ENCODE results near the gene CNN1. TPM values are rescaled to one million over a fixed set of nuclear protein-coding genes. Genes with fewer than 3 reads are reported as not detected.

The CNN1 gene
- polyA plus RNA-seq, 2 of the 4 experiments (the other 2 are of a cell fraction), result 0.62 to 0.96 TPM

DNA sequence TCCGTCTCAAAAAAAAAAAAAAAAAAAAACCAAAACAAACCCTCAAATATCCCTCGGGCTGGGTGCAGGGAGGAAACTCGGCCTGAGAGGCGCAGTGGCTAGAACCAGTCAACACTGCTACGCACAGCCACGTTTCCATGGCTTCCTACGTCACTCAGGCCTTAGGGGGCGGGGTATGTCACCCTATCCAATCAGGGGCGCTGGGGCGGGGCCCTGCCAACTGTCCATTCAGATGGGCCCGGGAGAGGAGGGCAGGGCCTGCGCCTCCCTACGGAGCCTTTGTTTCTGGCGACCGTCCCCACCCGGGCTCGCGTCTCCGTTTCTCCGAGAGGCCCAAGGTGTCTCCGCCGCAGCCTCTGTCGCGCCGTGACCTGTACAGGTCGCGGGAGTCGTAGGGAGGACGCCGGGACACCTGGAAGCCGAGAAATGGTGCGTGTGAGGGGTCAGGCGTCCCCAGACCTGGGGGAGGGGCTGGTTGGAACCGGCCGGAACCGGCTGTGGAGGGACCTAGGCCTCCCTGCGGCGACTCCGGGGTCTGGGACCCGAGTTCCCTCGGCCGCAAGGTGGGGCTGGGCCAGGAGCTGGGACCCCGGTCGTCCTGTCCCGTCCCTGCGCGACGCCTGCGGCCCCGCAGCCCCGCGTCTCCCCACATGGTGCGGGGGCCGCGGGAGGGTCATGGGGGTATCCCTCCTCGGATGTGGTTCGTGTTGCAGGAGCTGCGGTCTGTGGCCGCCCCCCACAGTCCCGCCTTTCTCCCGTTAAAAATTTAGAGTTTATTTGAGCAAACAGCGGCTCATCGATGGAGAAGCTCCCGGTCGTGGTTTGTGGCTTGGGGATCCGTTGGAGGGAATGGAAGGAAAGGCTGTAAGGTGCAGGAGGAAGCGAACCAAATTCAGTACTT, 58.8 kb downstream of the CNN1 start, which contains the start of gene ZNF627:
ZNF627 (plus strand) TSS at position 282 of the 901 bp plus-strand sequence; CDS start at position 427, 145 bp downstream.
- peak; percentile 99 to 100 for ATAC-seq
- WGBS (ENCODE audit: missing lambda C conversion rate), result 2% methylated on average over 22 of the region's 67 CpGs
- ChIA-PET POLR2A (interaction anchor here (0.7 to 0.8 kb wide), 2 partner anchors 42 to 77 kb away, joined by 3 to 4 read pairs; no protein-coding TSS in a partner anchor), CTCF (interaction anchor here (0.7 kb wide), 1 partner anchor 43 kb away, joined by 3 read pairs; no protein-coding TSS in a partner anchor)
- Histone ChIP-seq H3K9me3 (peaks cover 15% of the 10 kb centered on the region; the same call in 1 of the 3 replicates), H3K4me2 (peak within 1 kb of the TSS; percentile 66), H3K4me3 (peak within 1 kb of the TSS; percentile 57), H3K4me1 (no peaks in the 10 kb centered on the region), H3K27ac (peak within 1 kb of the TSS; percentile 87 to 100)
- no peak for FAIRE-seq
- DNase-seq (ENCODE audit: low read depth in 1 of 2, low spot score in 1 of 2), result peak; percentile 94 to 96
- TF ChIP-seq RCOR1 (IDR thresholded peaks at IDR 0.05; ENCODE audit: low read depth, low read length) (no peak), NFE2L2 (conservative IDR thresholded peaks at IDR 0.05; ENCODE audit: low read length) (no peak), MAFK (IDR thresholded peaks at IDR 0.05; ENCODE audit: partially characterized antibody) (no peak), MAX (IDR thresholded peaks at IDR 0.05) (peak; percentile 49), EHMT2 (IDR thresholded peaks at IDR 0.05; ENCODE audit: low read depth) (no peak), USF2 (IDR thresholded peaks at IDR 0.05) (no peak), SMC3 (IDR thresholded peaks at IDR 0.05) (no peak), RFX5 (IDR thresholded peaks at IDR 0.05) (no peak), FOXS1 (CRISPR knock-in tag; IDR thresholded peaks at IDR 0.05) (no peak), POLR2A (IDR thresholded peaks at IDR 0.05; ENCODE audit: low read length) (peak; percentile 85), TP53 (CRISPR knock-in tag; IDR thresholded peaks at IDR 0.05) (no peak), SREBF2 (IDR thresholded peaks at IDR 0.05) (no peak), HOXB5 (CRISPR knock-in tag; IDR thresholded peaks at IDR 0.05) (no peak), RARB (CRISPR knock-in tag; IDR thresholded peaks at IDR 0.05) (no peak), GATA3 (IDR thresholded peaks at IDR 0.05; ENCODE audit: borderline replicate concordance) (no peak), JUN (IDR thresholded peaks at IDR 0.05) (peak; percentile 35 to 60; a peak in 2 of 5 replicates), JUNB (IDR thresholded peaks at IDR 0.05) (no peak), KDM5A (IDR thresholded peaks at IDR 0.05) (no peak), ZFP36 (IDR thresholded peaks at IDR 0.05; ENCODE audit: borderline replicate concordance, partially characterized antibody) (no peak), PBX3 (IDR thresholded peaks at IDR 0.05) (no peak), HOXB13 (CRISPR knock-in tag; IDR thresholded peaks at IDR 0.05; ENCODE audit: low read depth) (no peak), CBX2 (IDR thresholded peaks at IDR 0.05; ENCODE audit: borderline replicate concordance, low read depth) (no peak), CHD2 (IDR thresholded peaks at IDR 0.05; ENCODE audit: low read length, partially characterized antibody) (no peak), CHD4 (IDR thresholded peaks at IDR 0.05; ENCODE audit: borderline replicate concordance) (no peak), CBX8 (IDR thresholded peaks at IDR 0.05) (no peak)
- TF ChIP-seq, protein P1, sequence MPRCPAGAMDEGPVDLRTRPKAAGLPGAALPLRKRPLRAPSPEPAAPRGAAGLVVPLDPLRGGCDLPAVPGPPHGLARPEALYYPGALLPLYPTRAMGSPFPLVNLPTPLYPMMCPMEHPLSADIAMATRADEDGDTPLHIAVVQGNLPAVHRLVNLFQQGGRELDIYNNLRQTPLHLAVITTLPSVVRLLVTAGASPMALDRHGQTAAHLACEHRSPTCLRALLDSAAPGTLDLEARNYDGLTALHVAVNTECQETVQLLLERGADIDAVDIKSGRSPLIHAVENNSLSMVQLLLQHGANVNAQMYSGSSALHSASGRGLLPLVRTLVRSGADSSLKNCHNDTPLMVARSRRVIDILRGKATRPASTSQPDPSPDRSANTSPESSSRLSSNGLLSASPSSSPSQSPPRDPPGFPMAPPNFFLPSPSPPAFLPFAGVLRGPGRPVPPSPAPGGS (IDR thresholded peaks at IDR 0.05), result peak; percentile 69; the same call in 2 of the 3 replicates
- TF ChIP-seq, protein P2, sequence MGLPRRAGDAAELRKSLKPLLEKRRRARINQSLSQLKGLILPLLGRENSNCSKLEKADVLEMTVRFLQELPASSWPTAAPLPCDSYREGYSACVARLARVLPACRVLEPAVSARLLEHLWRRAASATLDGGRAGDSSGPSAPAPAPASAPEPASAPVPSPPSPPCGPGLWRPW (IDR thresholded peaks at IDR 0.05), result no peak
- TF ChIP-seq, protein P3, sequence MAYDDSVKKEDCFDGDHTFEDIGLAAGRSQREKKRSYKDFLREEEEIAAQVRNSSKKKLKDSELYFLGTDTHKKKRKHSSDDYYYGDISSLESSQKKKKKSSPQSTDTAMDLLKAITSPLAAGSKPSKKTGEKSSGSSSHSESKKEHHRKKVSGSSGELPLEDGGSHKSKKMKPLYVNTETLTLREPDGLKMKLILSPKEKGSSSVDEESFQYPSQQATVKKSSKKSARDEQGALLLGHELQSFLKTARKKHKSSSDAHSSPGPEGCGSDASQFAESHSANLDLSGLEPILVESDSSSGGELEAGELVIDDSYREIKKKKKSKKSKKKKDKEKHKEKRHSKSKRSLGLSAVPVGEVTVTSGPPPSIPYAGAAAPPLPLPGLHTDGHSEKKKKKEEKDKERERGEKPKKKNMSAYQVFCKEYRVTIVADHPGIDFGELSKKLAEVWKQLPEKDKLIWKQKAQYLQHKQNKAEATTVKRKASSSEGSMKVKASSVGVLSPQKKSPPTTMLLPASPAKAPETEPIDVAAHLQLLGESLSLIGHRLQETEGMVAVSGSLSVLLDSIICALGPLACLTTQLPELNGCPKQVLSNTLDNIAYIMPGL (CRISPR knock-in tag; IDR thresholded peaks at IDR 0.05; ENCODE audit: borderline replicate concordance), result 0 out of 2 replicates have a peak, but pooled peaks have one; percentile 34
- TF ChIP-seq, protein P4, sequence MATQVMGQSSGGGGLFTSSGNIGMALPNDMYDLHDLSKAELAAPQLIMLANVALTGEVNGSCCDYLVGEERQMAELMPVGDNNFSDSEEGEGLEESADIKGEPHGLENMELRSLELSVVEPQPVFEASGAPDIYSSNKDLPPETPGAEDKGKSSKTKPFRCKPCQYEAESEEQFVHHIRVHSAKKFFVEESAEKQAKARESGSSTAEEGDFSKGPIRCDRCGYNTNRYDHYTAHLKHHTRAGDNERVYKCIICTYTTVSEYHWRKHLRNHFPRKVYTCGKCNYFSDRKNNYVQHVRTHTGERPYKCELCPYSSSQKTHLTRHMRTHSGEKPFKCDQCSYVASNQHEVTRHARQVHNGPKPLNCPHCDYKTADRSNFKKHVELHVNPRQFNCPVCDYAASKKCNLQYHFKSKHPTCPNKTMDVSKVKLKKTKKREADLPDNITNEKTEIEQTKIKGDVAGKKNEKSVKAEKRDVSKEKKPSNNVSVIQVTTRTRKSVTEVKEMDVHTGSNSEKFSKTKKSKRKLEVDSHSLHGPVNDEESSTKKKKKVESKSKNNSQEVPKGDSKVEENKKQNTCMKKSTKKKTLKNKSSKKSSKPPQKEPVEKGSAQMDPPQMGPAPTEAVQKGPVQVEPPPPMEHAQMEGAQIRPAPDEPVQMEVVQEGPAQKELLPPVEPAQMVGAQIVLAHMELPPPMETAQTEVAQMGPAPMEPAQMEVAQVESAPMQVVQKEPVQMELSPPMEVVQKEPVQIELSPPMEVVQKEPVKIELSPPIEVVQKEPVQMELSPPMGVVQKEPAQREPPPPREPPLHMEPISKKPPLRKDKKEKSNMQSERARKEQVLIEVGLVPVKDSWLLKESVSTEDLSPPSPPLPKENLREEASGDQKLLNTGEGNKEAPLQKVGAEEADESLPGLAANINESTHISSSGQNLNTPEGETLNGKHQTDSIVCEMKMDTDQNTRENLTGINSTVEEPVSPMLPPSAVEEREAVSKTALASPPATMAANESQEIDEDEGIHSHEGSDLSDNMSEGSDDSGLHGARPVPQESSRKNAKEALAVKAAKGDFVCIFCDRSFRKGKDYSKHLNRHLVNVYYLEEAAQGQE (IDR thresholded peaks at IDR 0.05), result peak; percentile 9; the same call in 1 of the 2 replicates
- TF ChIP-seq, protein P5, sequence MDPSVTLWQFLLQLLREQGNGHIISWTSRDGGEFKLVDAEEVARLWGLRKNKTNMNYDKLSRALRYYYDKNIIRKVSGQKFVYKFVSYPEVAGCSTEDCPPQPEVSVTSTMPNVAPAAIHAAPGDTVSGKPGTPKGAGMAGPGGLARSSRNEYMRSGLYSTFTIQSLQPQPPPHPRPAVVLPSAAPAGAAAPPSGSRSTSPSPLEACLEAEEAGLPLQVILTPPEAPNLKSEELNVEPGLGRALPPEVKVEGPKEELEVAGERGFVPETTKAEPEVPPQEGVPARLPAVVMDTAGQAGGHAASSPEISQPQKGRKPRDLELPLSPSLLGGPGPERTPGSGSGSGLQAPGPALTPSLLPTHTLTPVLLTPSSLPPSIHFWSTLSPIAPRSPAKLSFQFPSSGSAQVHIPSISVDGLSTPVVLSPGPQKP (IDR thresholded peaks at IDR 0.05; ENCODE audit: low read depth, low read length), result no peak

Measured in A549 (cell line).